OCI-LY3 (cell line): ENCODE measurements around the gene PAXIP1.

Experiments
- H2AFZ ChIP-seq: fragments of 200-600, 300-600 bp; shearing (Covaris generic); 2 replicates; pipeline ENCODE4 v1.6.0; 2014; ENCODE audit warnings: antibody characterized with exemption, low read depth, low read length
- H3K27ac ChIP-seq: fragments of 200-600, 300-600 bp; sonication (generic); 2 replicates; pipeline ENCODE4 v1.5.1; 2014; ENCODE audit warnings: mild to moderate bottlenecking, low read length, moderate library complexity, mixed read lengths
- H3K27me3 ChIP-seq: fragments of 200-600, 300-600 bp; sonication (generic); 2 replicates; pipeline ENCODE4 v1.6.1; 2014; ENCODE audit warnings: low read depth, low read length, mixed read lengths
- H3K36me3 ChIP-seq: fragments of 200-600, 300-600 bp; sonication (generic); replicated peaks from 2 replicates; pipeline ENCODE3; 2014; ENCODE audit warnings: low read depth, low read length, mixed read lengths
- H3K4me1 ChIP-seq: fragments of 300-600, 200-600 bp; sonication (generic); 2 replicates; pipeline ENCODE4 v1.6.1; 2014; ENCODE audit warnings: low read length, mixed read lengths
- H3K4me2 ChIP-seq: fragments of 200-600, 300-600 bp; sonication (generic); 2 replicates; pipeline ENCODE4 v1.6.1; 2014; ENCODE audit warnings: low read length, mixed read lengths
- H3K4me3 ChIP-seq: fragments of 300-600, 200-600 bp; sonication (generic); 2 replicates; pipeline ENCODE4 v1.5.1; 2014; ENCODE audit warnings: antibody characterized with exemption, mild to moderate bottlenecking, low read length, moderate library complexity
- H3K79me2 ChIP-seq: fragments of 300-600, 200-600 bp; shearing (Covaris generic); 2 replicates; pipeline ENCODE4 v1.6.1; 2014; ENCODE audit warnings: mild to moderate bottlenecking, low read length, mixed read lengths
- H3K9ac ChIP-seq: fragments of 300-600, 200-600 bp; shearing (Covaris generic); 2 replicates; pipeline ENCODE4 v1.6.0; 2014; ENCODE audit warnings: mild to moderate bottlenecking, low read length, moderate library complexity
- H3K9me3 ChIP-seq: fragments of 200-600, 300-600 bp; shearing (Covaris generic); 2 replicates; pipeline ENCODE4 v1.6.1; 2014; ENCODE audit warnings: low read length, mixed read lengths; ENCODE audit not compliant: insufficient read depth
- H4K20me1 ChIP-seq: fragments of 200-600, 300-600 bp; sonication (generic); 2 replicates; pipeline ENCODE4 v1.6.1; 2016; ENCODE audit warnings: low read length, mixed read lengths; ENCODE audit not compliant: insufficient read depth
- CTCF ChIP-seq: fragments of 200-600, 300-600 bp; sonication (generic); IDR thresholded peaks from 2 replicates; pipeline ENCODE4 v1.5.1; 2014; ENCODE audit warnings: antibody characterized with exemption, low read length, low read depth
- EZH2phosphoT487 ChIP-seq: fragments of 200-600 bp; shearing (Covaris generic); IDR thresholded peaks from 2 replicates; pipeline ENCODE4 v1.6.1; 2018; ENCODE audit warnings: antibody characterized with exemption, mixed run types, low read depth

Gene PAXIP1

GRCh38 chr7:154986200-154986945 is 16.6 kb downstream of the PAXIP1 start:
- Histone ChIP-seq H3K27ac (no peak overlapping the region), H3K4me2 (no peak overlapping the region), H3K79me2 (peaks cover 25% of the 10 kb centered on the region; the same call in 1 of the 2 replicates), H3K4me3 (no peak overlapping the region), H2AFZ (no peak overlapping the region), H4K20me1 (no peaks in the 10 kb centered on the region), H3K4me1 (peaks cover 20% of the 10 kb centered on the region), H3K9me3 (no peaks in the 10 kb centered on the region), H3K36me3 (peaks cover 38% of the 10 kb centered on the region), H3K27me3 (no peaks in the 10 kb centered on the region), H3K9ac (no peak overlapping the region)
- TF ChIP-seq EZH2phosphoT487 (no peak), CTCF (no peak)

GRCh38 chr7:154985230-154985629 is 17.7 kb downstream of the PAXIP1 start:
- peaks cover 42% of the 10 kb centered on the region for H3K36me3 ChIP-seq
- TF ChIP-seq EZH2phosphoT487 (no peak), CTCF (no peak)
- H3K79me2 ChIP-seq = peaks cover 29% of the 10 kb centered on the region
- H3K4me3 ChIP-seq = no peak overlapping the region
- no peak overlapping the region for H3K4me2 ChIP-seq
- no peak overlapping the region for H2AFZ ChIP-seq
- H4K20me1 ChIP-seq = no peaks in the 10 kb centered on the region
- no peaks in the 10 kb centered on the region for H3K9me3 ChIP-seq
- H3K4me1 ChIP-seq = peaks cover 20% of the 10 kb centered on the region
- H3K9ac ChIP-seq = no peak overlapping the region
- no peak overlapping the region for H3K27ac ChIP-seq
- no peaks in the 10 kb centered on the region for H3K27me3 ChIP-seq

- no peak overlapping the region for H2AFZ ChIP-seq
- H3K4me1 ChIP-seq = peaks cover 20% of the 10 kb centered on the region
- H3K9me3 ChIP-seq = no peaks in the 10 kb centered on the region
- peaks cover 44% of the 10 kb centered on the region for H3K36me3 ChIP-seq
- H3K27me3 ChIP-seq = no peaks in the 10 kb centered on the region
- no peak for TF ChIP-seq EZH2phosphoT487
- no peak overlapping the region for H3K4me2 ChIP-seq
- no peak overlapping the region for H3K4me3 ChIP-seq
- H3K9ac ChIP-seq = no peak overlapping the region
- H4K20me1 ChIP-seq = no peaks in the 10 kb centered on the region
- peaks cover 30% of the 10 kb centered on the region for H3K79me2 ChIP-seq
- H3K27ac ChIP-seq = no peak overlapping the region
These were observed 18.2 kb downstream of the PAXIP1 start for GRCh38 chr7:154984601-154985188.

GRCh38 chr7:154978017-154978416 is 24.9 kb downstream of the PAXIP1 start:
- H3K9ac ChIP-seq = no peak overlapping the region
- H3K4me2 ChIP-seq = no peak overlapping the region
- H2AFZ ChIP-seq = no peak overlapping the region
- H4K20me1 ChIP-seq = 0 out of 2 replicates have a peak, but pooled peaks cover 5% of the 10 kb centered on the region
- H3K9me3 ChIP-seq = no peaks in the 10 kb centered on the region
- H3K4me3 ChIP-seq = no peak overlapping the region
- peaks cover 29% of the 10 kb centered on the region for H3K4me1 ChIP-seq
- H3K27me3 ChIP-seq = no peaks in the 10 kb centered on the region
- no peak for TF ChIP-seq EZH2phosphoT487
- no peak for TF ChIP-seq CTCF
- H3K27ac ChIP-seq = no peak overlapping the region
- H3K36me3 ChIP-seq = peaks cover 56% of the 10 kb centered on the region
- peaks cover 51% of the 10 kb centered on the region for H3K79me2 ChIP-seq
